K562 (cell line): ENCODE results near the gene AMBP.

Source experiments
- BCLAF1 ChIP-seq, 2 experiments: fragments of 450-650 bp in 1 of 2; IDR thresholded peaks; 2 replicates each; pipeline ENCODE4 v1.6.1; 2011 to 2017; ENCODE audit warnings: low read depth in 2 of 2, antibody characterized with exemption in 1 of 2, borderline replicate concordance in 1 of 2, low read length in 1 of 2, mild to moderate bottlenecking in 1 of 2, mixed read lengths in 1 of 2; ENCODE audit not compliant: control insufficient read depth in 1 of 2
- CREB1 ChIP-seq, 2 experiments: sonication (generic) in 1 of 2; formaldehyde crosslinking in 1 of 2; IDR thresholded peaks; 2 replicates each; pipeline versions ENCODE4 v1.6.1 to v1.8.0; 2012 to 2022; ENCODE audit warnings: inconsistent platforms in 1 of 2, mild to moderate bottlenecking in 1 of 2, missing genetic modification reagents in 1 of 2, moderate library complexity in 1 of 2
- CTCF ChIP-seq, 3 experiments: IDR thresholded peaks in 2 of 3; conservative IDR thresholded peaks in 1 of 3; 2 replicates each; pipeline ENCODE4 v1.5.1; 2011 to 2012; ENCODE audit warnings: low read length in 3 of 3, mild to moderate bottlenecking in 3 of 3, control low read depth in 2 of 3, improper control_type of control experiment in 1 of 3, inconsistent platforms in 1 of 3, low read depth in 1 of 3, mixed read lengths in 1 of 3, moderate library complexity in 1 of 3; ENCODE audit not compliant: insufficient read depth in 2 of 3
- FOS ChIP-seq: IDR thresholded peaks from 3 replicates; pipeline ENCODE4 v1.6.1; 2011; ENCODE audit not compliant: insufficient read length; ENCODE audit errors: extremely low read depth
- MAFK ChIP-seq: IDR thresholded peaks from 2 replicates; pipeline ENCODE4 v1.6.1; 2011; ENCODE audit warnings: low read length, improper control_type of control experiment
- MTF1 ChIP-seq: fragments of 250-450 bp; sonication (Bioruptor Pico); IDR thresholded peaks from 2 replicates; pipeline ENCODE4 v1.9.0; 2021; ENCODE audit warnings: moderate library complexity, mild to moderate bottlenecking, inconsistent platforms, borderline replicate concordance
- TBL1XR1 ChIP-seq, 2 experiments: IDR thresholded peaks; 2 replicates each; pipeline ENCODE4 v1.6.1; 2012; ENCODE audit warnings: improper control_type of control experiment in 2 of 2, low read length in 2 of 2, mild to moderate bottlenecking in 1 of 2
- TRIM24 ChIP-seq, 2 experiments: fragments of 450-650 bp; IDR thresholded peaks; 2 replicates each; pipeline ENCODE4 v1.6.1; 2016
- ZC3H8 ChIP-seq: fragments of 450-650 bp; IDR thresholded peaks from 2 replicates; pipeline ENCODE4 v1.6.1; 2017

- TF ChIP-seq BCLAF1 (IDR thresholded peaks at IDR 0.05; ENCODE audit: borderline replicate concordance in 1 of 2, control insufficient read depth in 1 of 2, low read depth in 2 of 2, low read length in 1 of 2) (no peak), CREB1 (IDR thresholded peaks at IDR 0.05) (no peak), CREB1 (CRISPR knock-in tag; IDR thresholded peaks at IDR 0.05) (no peak), MTF1 (CRISPR knock-in tag) (no peak), TBL1XR1 (IDR thresholded peaks at IDR 0.05; ENCODE audit: low read length in 2 of 2) (no peak), CTCF (IDR thresholded peaks at IDR 0.05 in 2 of 3, conservative IDR thresholded peaks at IDR 0.05 in 1 of 3; ENCODE audit: insufficient read depth in 2 of 3, low read depth in 1 of 3, low read length in 3 of 3) (no peak), MAFK (no peak), FOS (no peak), TRIM24 (IDR thresholded peaks at IDR 0.05) (no peak), ZC3H8 (no peak)
Measured at GRCh38 chr9:114115654-114116125, 37.6 kb upstream of the AMBP start.
